Spleen (tissue), 11 donors: Measurements from ENCODE around the gene MTX1. TPM values are rescaled to one million over a fixed set of nuclear protein-coding genes. Genes with fewer than 3 reads are reported as not detected.

Experiments used
- DNase-seq: peaks from one replicate; pipeline ENCODE4 v3.0.0-alpha.2; 2020
- H3K27ac ChIP-seq, 8 donors: fragments of 200-600 bp; sonication (generic) in 7 of 8; 1 replicate in 4 of 8; 2 replicates in 4 of 8; pipeline versions ENCODE4 v1.5.0 to v1.8.0; 2016 to 2021; ENCODE audit warnings: inconsistent platforms in 4 of 8, mild to moderate bottlenecking in 4 of 8, moderate library complexity in 1 of 8
- H3K27me3 ChIP-seq, 7 donors: fragments of 200-600 bp; sonication (generic) in 6 of 7; replicated peaks in 1 of 7; 1 replicate in 4 of 7; 2 replicates in 3 of 7; pipeline versions ENCODE4 v1.5.0 to v1.8.0; 2016 to 2021; ENCODE audit warnings: inconsistent platforms in 3 of 7, mild to moderate bottlenecking in 1 of 7
- H3K36me3 ChIP-seq, 6 donors: fragments of 200-600 bp; sonication (generic) in 5 of 6; 1 replicate in 4 of 6; 2 replicates in 2 of 6; pipeline versions ENCODE4 v1.5.0 to v1.8.0; 2016 to 2021; ENCODE audit warnings: inconsistent platforms in 2 of 6
- H3K4me1 ChIP-seq, 6 donors: fragments of 200-600 bp; sonication (generic) in 5 of 6; 1 replicate in 3 of 6; 2 replicates in 3 of 6; pipeline versions ENCODE4 v1.5.0 to v1.8.0; 2016 to 2021; ENCODE audit warnings: inconsistent platforms in 3 of 6
- H3K4me3 ChIP-seq, 8 donors: fragments of 200-600 bp; sonication (generic) in 7 of 8; 1 replicate in 4 of 8; 2 replicates in 4 of 8; pipeline versions ENCODE4 v1.5.0 to v1.8.0; 2016 to 2021; ENCODE audit warnings: inconsistent platforms in 4 of 8, mild to moderate bottlenecking in 4 of 8, moderate library complexity in 2 of 8
- H3K9me3 ChIP-seq, 8 donors: fragments of 200-600 bp; sonication (generic) in 7 of 8; 1 replicate in 4 of 8; 2 replicates in 4 of 8; pipeline versions ENCODE4 v1.5.0 to v1.8.0; 2016 to 2021; ENCODE audit warnings: inconsistent platforms in 4 of 8
- CTCF ChIP-seq, 11 experiments: fragments of 200-600 bp in 7 of 11; fragments of 450-650 bp in 4 of 11; sonication (generic) in 4 of 11; IDR thresholded peaks in 8 of 11; conservative IDR thresholded peaks in 3 of 11; 1 replicate in 7 of 11; 2 replicates in 4 of 11; pipeline versions ENCODE4 v1.4.0 to v1.8.0; 2016 to 2021; ENCODE audit warnings: antibody characterized with exemption in 11 of 11, inconsistent platforms in 4 of 11, mild to moderate bottlenecking in 1 of 11
- POLR2A ChIP-seq, 3 donors: fragments of 450-650 bp; IDR thresholded peaks; one replicate each; pipeline ENCODE4 v1.5.1; 2017; ENCODE audit warnings: antibody characterized with exemption in 3 of 3, mild to moderate bottlenecking in 1 of 3
- POLR2AphosphoS5 ChIP-seq, 3 donors: sonication (generic); formaldehyde crosslinking; IDR thresholded peaks; one replicate each; pipeline ENCODE4 v1.5.1; 2017; ENCODE audit warnings: antibody characterized with exemption in 3 of 3
- WGBS, 5 donors: extraction: QIAGEN DNeasy Blood & Tissue Kit in 3 of 5; methylation state at CpG; one replicate each; pipeline versions ENCODE4 v1.1.5 to v1.1.7; 2013 to 2018; 5-methylcytosine and 5-hydroxymethylcytosine counted together
- intact Hi-C: fragments of 100-400 bp; cut with DNase I; formaldehyde crosslinking; loops from one replicate; pipeline ENCODE4 v1.15.0; 2023; ENCODE audit warnings: low total_unique reads
- polyA plus RNA-seq, 3 donors: library from polyadenylated mRNA; stranded (reverse); fragments of 200-250 nt; gene quantifications; one replicate each; pipeline ENCODE4 v1.2.1, GENCODE V29; 2013
- total RNA-seq, 7 donors: library from RNA; depleted of rRNA in 3 of 7; stranded (reverse); fragments of >200 nt in 3 of 7; fragmentation: NEBNext Ultra II Directional in 4 of 7; extraction: Animal tissue kit (Norgen Biotek cat#: 25700) in 4 of 7; gene quantifications; one replicate each; pipeline versions ENCODE4 v1.1.0 to v1.2.1, GENCODE V29; 2016 to 2021
- donor health status: healthy with polysubstance abuse.
- donor health status: DM: no; HTN: no; CAD: no; lungs with moderate emphysema.
- donor health status: DM: no; HTN: no; CAD: no.
- donor health status: Bipolar disorder and iron deficiency.
- donor health status: healthy.
- donor health status: DM: no; HTN: no; CAD: no.
- donor health status: DM: yes; HTN: yes; CAD: no.

The MTX1 gene
- total and polyA plus RNA-seq, 10 donors, result 28.2 to 48.4 (median 38.5) TPM

GRCh38 chr1:155195201-155196102 is 13.0 kb upstream of the MTX1 start:
- peaks cover 0 to 22% (median 0%) of the 10 kb centered on the region in 7 donors for H3K27me3 ChIP-seq
- no peaks in the 10 kb centered on the region for H3K9me3 ChIP-seq
- DNase-seq, result no peak
- peaks cover 0 to 10% (median 0%) of the 10 kb centered on the region in 6 donors for H3K36me3 ChIP-seq
- WGBS, 5 donors, result 31 to 50% (median 34%) methylated on average over 18 to 27 of the region's 27 CpGs
- no peak for TF ChIP-seq POLR2AphosphoS5 (IDR thresholded peaks at IDR 0.05)
- no peak for TF ChIP-seq POLR2A (IDR thresholded peaks at IDR 0.05)
- TF ChIP-seq CTCF (IDR thresholded peaks at IDR 0.05 in 8 of 11, conservative IDR thresholded peaks at IDR 0.05 in 3 of 11), result no peak
- peaks cover 10 to 52% (median 41%) of the 10 kb centered on the region in 6 donors for H3K4me1 ChIP-seq
- H3K4me3 ChIP-seq, result peak overlapping the region; percentile 46 to 82 (median 58)
- H3K27ac ChIP-seq, result peak overlapping the region in 7 of 8 donors; percentile 40 to 86 (median 78)
- intact Hi-C loops, result no loop called here

- Histone ChIP-seq H3K27ac (peak overlapping the region in 4 of 8 donors; percentile 76 to 86 (median 82)), H3K4me3 (peak overlapping the region in 1 of 8 donors; percentile 82), H3K36me3 (peaks cover 0 to 10% (median 0%) of the 10 kb centered on the region in 6 donors), H3K27me3 (peaks cover 0 to 22% (median 0%) of the 10 kb centered on the region in 7 donors), H3K9me3 (no peaks in the 10 kb centered on the region), H3K4me1 (peaks cover 10 to 52% (median 41%) of the 10 kb centered on the region in 6 donors)
- TF ChIP-seq CTCF (IDR thresholded peaks at IDR 0.05 in 8 of 11, conservative IDR thresholded peaks at IDR 0.05 in 3 of 11), result no peak
- intact Hi-C loops, result no loop called here
- DNase-seq, result no peak
- 77 to 89% (median 85%) methylated on average over 5 to 6 of the region's 6 CpGs for WGBS, 5 donors
Measured at GRCh38 chr1:155196103-155196892, 12.2 kb upstream of the MTX1 start.

- no peak for DNase-seq
- TF ChIP-seq POLR2AphosphoS5 (IDR thresholded peaks at IDR 0.05) (peak in 2 of 3 donors; percentile 31 to 57), CTCF (IDR thresholded peaks at IDR 0.05 in 8 of 11, conservative IDR thresholded peaks at IDR 0.05 in 3 of 11) (no peak), POLR2A (IDR thresholded peaks at IDR 0.05) (no peak)
Measured at GRCh38 chr1:155196893-155197638, 11.4 kb upstream of the MTX1 start.

More at GRCh38 chr1:155196893-155197638, 11.4 kb upstream of the MTX1 start:
- 87 to 91% (median 89%) methylated on average over 13 to 20 of the region's 20 CpGs for WGBS, 5 donors
- intact Hi-C loops, result no loop called here
- peaks cover 0 to 10% (median 0%) of the 10 kb centered on the region in 6 donors for H3K36me3 ChIP-seq
- H3K4me1 ChIP-seq, result peaks cover 10 to 52% (median 41%) of the 10 kb centered on the region in 6 donors
- H3K9me3 ChIP-seq, result no peaks in the 10 kb centered on the region
- no peak overlapping the region for H3K4me3 ChIP-seq
- peaks cover 0 to 22% (median 0%) of the 10 kb centered on the region in 7 donors for H3K27me3 ChIP-seq
- H3K27ac ChIP-seq, result peak overlapping the region in 5 of 8 donors; percentile 50 to 82 (median 59)
